ENCODE data around the gene CCDC71. TPM values are rescaled to one million over a fixed set of nuclear protein-coding genes. Genes with fewer than 3 reads are reported as not detected.

Gene CCDC71
- total RNA-seq, 2 experiments from 2014 or later = 29.6 to 31.2 TPM

Other genes starting within 250 kb of the CCDC71 start
- 100 to 1,000 TPM; 127 to 131 TPM for gene ARIH2, start 247.5 kb downstream of the CCDC71 start, total RNA-seq
- 10 to 100 TPM; 24.8 to 26.8 TPM for gene P4HTM, start 176.1 kb downstream of the CCDC71 start, total RNA-seq
- gene WDR6, start 158.9 kb downstream of the CCDC71 start, total RNA-seq = 100 to 1,000 TPM; 141 to 142 TPM
- 10 to 100 TPM; 28.6 to 30.9 TPM for gene DALRD3, start 147.8 kb downstream of the CCDC71 start, total RNA-seq
- 10 to 100 TPM; 82.6 to 85.8 TPM for gene NDUFAF3, start 144.2 kb downstream of the CCDC71 start, total RNA-seq
- gene IMPDH2, start 136.9 kb downstream of the CCDC71 start, total RNA-seq = 100 to 1,000 TPM; 461 to 466 TPM
- gene QRICH1, start 72.3 kb downstream of the CCDC71 start, total RNA-seq = 100 to 1,000 TPM; 117 to 118 TPM
- gene QARS1, start 61.6 kb downstream of the CCDC71 start, total RNA-seq = 100 to 1,000 TPM; 242 TPM
- gene USP19, start 45.5 kb downstream of the CCDC71 start, total RNA-seq = 10 to 100 TPM; 56.7 to 57.9 TPM
- gene LAMB2, start 33.3 kb downstream of the CCDC71 start, total RNA-seq = not detected
- gene KLHDC8B, start 5.3 kb upstream of the CCDC71 start, total RNA-seq = 1 to 10 TPM; 2.0 to 3.4 TPM
- gene C3orf62, start 110.9 kb upstream of the CCDC71 start, total RNA-seq = 1 to 10 TPM; 6.9 TPM
- gene USP4, start 173.7 kb upstream of the CCDC71 start, total RNA-seq = 10 to 100 TPM; 69.7 to 71.5 TPM
- 100 to 1,000 TPM; 217 to 219 TPM for gene GPX1, start 192.0 kb upstream of the CCDC71 start, total RNA-seq
- 100 to 1,000 TPM; 466 to 470 TPM for gene RHOA, start 245.6 kb upstream of the CCDC71 start, total RNA-seq
- gene TCTA, start 246.1 kb upstream of the CCDC71 start, total RNA-seq = 10 to 100 TPM; 17.7 to 17.9 TPM